GM21390 (cell line): ENCODE results near the gene ABI3BP.

ENCODE experiments used
- ATAC-seq: cut with Tn5 transposase; IDR thresholded peaks from one replicate; pipeline ENCODE4 v1.9.1; 2021; ENCODE audit not compliant: unreplicated experiment

Gene ABI3BP

GRCh38 chr3:100777271-100777670 lies 215.9 kb downstream of the ABI3BP start:
- no peak for ATAC-seq

- ATAC-seq = no peak
These were observed 216.5 kb downstream of the ABI3BP start for GRCh38 chr3:100776746-100777145.

- no peak for ATAC-seq
These were observed 217.0 kb downstream of the ABI3BP start for GRCh38 chr3:100776097-100776729.

GRCh38 chr3:100775669-100776068 lies 217.6 kb downstream of the ABI3BP start:
- ATAC-seq = no peak

GRCh38 chr3:100775226-100775625 lies 218.0 kb downstream of the ABI3BP start:
- no peak for ATAC-seq

- ATAC-seq = no peak
These were observed 223.5 kb downstream of the ABI3BP start for GRCh38 chr3:100769693-100770092.

- ATAC-seq = no peak
These were observed 227.2 kb downstream of the ABI3BP start for GRCh38 chr3:100766069-100766468.

- ATAC-seq = no peak
These were observed 227.7 kb downstream of the ABI3BP start for GRCh38 chr3:100765437-100765975.

- ATAC-seq = no peak
These were observed 231.3 kb downstream of the ABI3BP start for GRCh38 chr3:100761951-100762350.

- peak; percentile 78 for ATAC-seq
These were observed 231.8 kb downstream of the ABI3BP start for GRCh38 chr3:100761211-100761942.

- ATAC-seq = no peak
These were observed 232.8 kb downstream of the ABI3BP start for GRCh38 chr3:100760377-100760776.

GRCh38 chr3:100759950-100760349 lies 233.3 kb downstream of the ABI3BP start:
- no peak for ATAC-seq

- ATAC-seq = no peak
These were observed 234.1 kb downstream of the ABI3BP start for GRCh38 chr3:100759159-100759558.

GRCh38 chr3:100756441-100756840 lies 236.8 kb downstream of the ABI3BP start:
- ATAC-seq = no peak

- ATAC-seq = no peak
These were observed 238.5 kb downstream of the ABI3BP start for GRCh38 chr3:100754563-100755334.

- no peak for ATAC-seq
These were observed 239.4 kb downstream of the ABI3BP start for GRCh38 chr3:100753846-100754245.

- no peak for ATAC-seq
These were observed 244.3 kb downstream of the ABI3BP start for GRCh38 chr3:100748967-100749366.

- ATAC-seq = no peak
These were observed 245.0 kb downstream of the ABI3BP start for GRCh38 chr3:100748220-100748619.

- ATAC-seq = no peak
These were observed 247.1 kb downstream of the ABI3BP start for GRCh38 chr3:100746092-100746491.

- ATAC-seq = no peak
These were observed 247.6 kb downstream of the ABI3BP start for GRCh38 chr3:100745617-100746016.

- ATAC-seq = no peak
These were observed 248.6 kb downstream of the ABI3BP start for GRCh38 chr3:100744671-100745070.

- ATAC-seq = no peak
These were observed 249.7 kb downstream of the ABI3BP start for GRCh38 chr3:100743535-100743934.
